ENCODE data around the gene LSR. TPM values are rescaled to one million over a fixed set of nuclear protein-coding genes. Genes with fewer than 3 reads are reported as not detected.

The LSR gene
- polyA plus RNA-seq, 1 donor from 2014 or later = not detected

GRCh38 chr19:35276706-35277281, 28.0 kb downstream of the LSR start:
- Histone ChIP-seq H3K27me3 (ENCODE audit: insufficient read depth, low read depth, low read length) (no peaks in the 10 kb centered on the region), H3K79me2 (replicated peaks; ENCODE audit: insufficient read depth, low read length) (no peaks in the 10 kb centered on the region), H3K9me2 (ENCODE audit: insufficient read depth, low read length) (no peaks in the 10 kb centered on the region), H3F3A (ENCODE audit: insufficient read depth, low read length, poor library complexity, severe bottlenecking) (no peaks in the 10 kb centered on the region), H2AFZ (ENCODE audit: low read depth, low read length) (no peak overlapping the region), H3K9me3 (ENCODE audit: low read length) (no peaks in the 10 kb centered on the region), H4K20me1 (ENCODE audit: insufficient read depth) (no peaks in the 10 kb centered on the region), H3K4me2 (ENCODE audit: low read length) (no peak overlapping the region), H3K4me3 (ENCODE audit: low read length) (no peak overlapping the region), H3K27ac (ENCODE audit: low read length) (no peak overlapping the region), H3K36me3 (ENCODE audit: insufficient read depth, low read length) (no peaks in the 10 kb centered on the region), H3K9ac (ENCODE audit: low read length) (no peak overlapping the region)
- TF ChIP-seq CTCF (IDR thresholded peaks at IDR 0.05; ENCODE audit: poor library complexity, severe bottlenecking) (no peak), EZH2 (IDR thresholded peaks at IDR 0.05; ENCODE audit: borderline replicate concordance, insufficient read depth, low read length, poor library complexity, severe bottlenecking) (no peak), REST (IDR thresholded peaks at IDR 0.05; ENCODE audit: borderline replicate concordance) (no peak), POLR2AphosphoS5 (IDR thresholded peaks at IDR 0.05) (no peak), SMC3 (conservative IDR thresholded peaks at IDR 0.05; ENCODE audit: poor library complexity) (no peak), RAD21 (conservative IDR thresholded peaks at IDR 0.05) (no peak), TAF1 (IDR thresholded peaks at IDR 0.05; ENCODE audit: low read depth) (no peak), MXI1 (conservative IDR thresholded peaks at IDR 0.05; ENCODE audit: poor library complexity, severe bottlenecking) (no peak), EP300 (conservative IDR thresholded peaks at IDR 0.05; ENCODE audit: poor library complexity, severe bottlenecking) (no peak)

GRCh38 chr19:35278578-35279284, 29.9 kb downstream of the LSR start:
- Histone ChIP-seq H2AFZ (ENCODE audit: low read depth, low read length) (no peak overlapping the region), H3F3A (ENCODE audit: insufficient read depth, low read length, poor library complexity, severe bottlenecking) (no peaks in the 10 kb centered on the region), H3K9ac (ENCODE audit: low read length) (no peak overlapping the region), H3K27ac (ENCODE audit: low read length) (no peak overlapping the region), H3K9me3 (ENCODE audit: low read length) (no peaks in the 10 kb centered on the region), H3K79me2 (replicated peaks; ENCODE audit: insufficient read depth, low read length) (no peaks in the 10 kb centered on the region), H3K4me3 (ENCODE audit: low read length) (no peak overlapping the region), H3K27me3 (ENCODE audit: insufficient read depth, low read depth, low read length) (no peaks in the 10 kb centered on the region), H4K20me1 (ENCODE audit: insufficient read depth) (no peaks in the 10 kb centered on the region), H3K9me2 (ENCODE audit: insufficient read depth, low read length) (no peaks in the 10 kb centered on the region), H3K4me2 (ENCODE audit: low read length) (no peak overlapping the region), H3K36me3 (ENCODE audit: insufficient read depth, low read length) (no peaks in the 10 kb centered on the region)
- TF ChIP-seq RAD21 (conservative IDR thresholded peaks at IDR 0.05) (no peak), CTCF (IDR thresholded peaks at IDR 0.05; ENCODE audit: poor library complexity, severe bottlenecking) (no peak), MXI1 (conservative IDR thresholded peaks at IDR 0.05; ENCODE audit: poor library complexity, severe bottlenecking) (no peak), TAF1 (IDR thresholded peaks at IDR 0.05; ENCODE audit: low read depth) (no peak), EP300 (conservative IDR thresholded peaks at IDR 0.05; ENCODE audit: poor library complexity, severe bottlenecking) (no peak), EZH2 (IDR thresholded peaks at IDR 0.05; ENCODE audit: borderline replicate concordance, insufficient read depth, low read length, poor library complexity, severe bottlenecking) (no peak), POLR2AphosphoS5 (IDR thresholded peaks at IDR 0.05) (no peak)
